GM12873 (cell line): ENCODE measurements around the gene PCDHGA12.

Experiments used
- CTCF ChIP-seq: IDR thresholded peaks from 2 replicates; pipeline ENCODE4 v1.5.1; 2012; ENCODE audit warnings: low read depth, mild to moderate bottlenecking, moderate library complexity, low read length, control low read depth; ENCODE audit not compliant: insufficient read depth; ENCODE audit errors: missing control alignments

The PCDHGA12 gene

GRCh38 chr5:141430332-141431113 lies at the start of gene PCDHGA12:
Gene PCDHGA12 (plus strand): TSS chr5:141430507. CDS start chr5:141430760, 253 bp downstream.
- TF ChIP-seq CTCF, result peak; percentile 74

DNA sequence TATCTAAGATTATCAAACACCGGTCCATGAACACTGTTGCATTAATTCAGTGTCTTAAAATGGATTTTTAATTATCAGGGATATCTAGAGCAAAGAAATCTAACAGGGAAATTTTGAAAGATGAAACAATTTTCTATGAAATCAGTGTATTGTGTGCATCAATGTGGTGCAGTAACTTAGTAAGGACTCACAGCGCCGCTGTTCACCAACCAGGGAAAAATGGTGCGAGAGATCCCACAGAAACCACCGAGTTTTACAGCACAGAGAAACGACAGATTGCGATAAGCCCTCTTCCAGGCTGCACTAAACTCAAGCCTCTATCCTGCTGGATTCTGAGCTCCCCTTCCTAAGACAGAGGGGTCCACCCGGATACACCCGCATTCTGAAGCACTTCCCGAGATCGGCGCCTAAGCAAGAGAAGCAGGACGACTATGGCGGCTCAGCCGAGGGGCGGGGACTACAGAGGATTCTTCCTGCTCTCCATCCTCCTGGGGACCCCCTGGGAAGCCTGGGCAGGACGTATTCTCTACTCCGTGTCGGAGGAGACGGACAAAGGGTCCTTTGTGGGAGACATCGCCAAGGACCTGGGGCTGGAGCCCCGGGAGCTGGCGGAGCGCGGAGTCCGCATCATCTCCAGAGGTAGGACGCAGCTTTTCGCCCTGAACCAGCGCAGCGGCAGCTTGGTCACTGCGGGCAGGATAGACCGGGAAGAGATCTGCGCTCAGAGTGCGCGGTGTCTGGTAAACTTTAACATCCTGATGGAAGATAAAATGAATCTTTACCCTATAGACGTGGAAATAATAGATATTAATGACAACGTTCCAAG lies 47.6 kb upstream of the PCDHGA12 start, which contains the start of gene PCDHGA7:
PCDHGA7 (plus strand) TSS at position 274 of the 826 bp plus-strand sequence; CDS start at position 432, 158 bp downstream.
- no peak for TF ChIP-seq CTCF

GRCh38 chr5:141383345-141383744 lies 47.0 kb upstream of the PCDHGA12 start:
- no peak for TF ChIP-seq CTCF

- no peak for TF ChIP-seq CTCF
Observed at GRCh38 chr5:141384471-141385267, 45.6 kb upstream of the PCDHGA12 start.

DNA sequence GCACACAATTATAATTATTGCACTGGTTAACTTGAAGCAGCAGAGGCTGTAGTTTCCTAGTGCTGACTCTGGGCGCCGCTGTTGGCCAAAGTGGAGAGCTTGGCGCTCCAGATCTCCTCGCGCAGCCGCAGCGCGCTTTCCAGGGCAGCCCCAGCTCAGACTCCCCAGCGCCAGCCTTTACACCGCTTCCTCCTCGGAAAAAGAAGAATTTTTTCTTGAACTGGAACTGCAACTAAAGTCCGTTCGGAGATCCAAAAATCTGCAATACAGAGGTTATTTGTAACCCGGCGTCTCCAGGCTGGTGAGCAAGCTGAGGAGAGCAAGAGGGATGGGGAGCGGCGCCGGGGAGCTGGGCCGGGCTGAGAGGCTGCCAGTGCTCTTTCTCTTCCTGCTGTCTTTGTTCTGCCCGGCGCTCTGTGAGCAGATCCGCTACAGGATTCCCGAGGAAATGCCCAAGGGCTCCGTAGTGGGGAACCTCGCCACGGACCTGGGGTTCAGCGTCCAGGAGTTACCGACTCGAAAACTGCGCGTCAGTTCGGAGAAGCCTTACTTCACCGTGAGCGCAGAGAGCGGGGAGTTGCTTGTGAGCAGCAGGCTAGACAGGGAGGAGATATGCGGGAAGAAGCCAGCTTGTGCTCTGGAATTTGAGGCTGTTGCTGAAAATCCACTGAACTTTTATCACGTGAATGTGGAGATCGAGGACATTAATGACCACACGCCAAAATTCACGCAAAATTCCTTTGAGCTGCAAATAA lies 42.6 kb upstream of the PCDHGA12 start, which contains the start of gene PCDHGB4:
PCDHGB4 (plus strand) TSS at position 142 of the 755 bp plus-strand sequence; CDS start at position 329, 187 bp downstream.
- peak; percentile 25 for TF ChIP-seq CTCF

DNA sequence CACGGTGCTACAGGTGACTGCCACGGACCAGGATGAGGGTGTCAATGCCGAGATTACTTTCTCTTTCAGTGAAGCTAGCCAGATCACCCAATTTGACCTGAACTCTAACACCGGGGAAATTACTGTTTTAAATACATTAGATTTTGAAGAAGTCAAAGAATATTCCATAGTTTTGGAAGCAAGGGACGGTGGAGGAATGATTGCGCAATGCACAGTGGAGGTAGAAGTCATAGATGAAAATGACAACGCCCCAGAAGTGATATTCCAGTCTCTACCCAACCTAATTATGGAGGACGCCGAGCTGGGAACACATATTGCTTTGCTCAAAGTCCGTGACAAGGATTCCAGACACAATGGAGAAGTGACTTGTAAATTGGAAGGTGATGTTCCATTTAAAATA lies 41.6 kb upstream of the PCDHGA12 start:
- TF ChIP-seq CTCF, result no peak
